Right lobe of liver (tissue), 4 donors: ENCODE measurements around the gene RDH11.
"Not testable (repeated sequence)": the region's sequence is repeated elsewhere in the genome, so short reads cannot be mapped to it uniquely, and the experiment has no call there.

Experiments
- POLR2A ChIP-seq: fragments of 450-650 bp; IDR thresholded peaks from one replicate; pipeline ENCODE4 v1.6.1; 2017; ENCODE audit warnings: antibody characterized with exemption, mild to moderate bottlenecking
- TF ChIP-seq, protein P1 (sequence below), 4 donors: fragments of 200-600 bp in 3 of 4; fragments of 450-650 bp in 1 of 4; IDR thresholded peaks; one replicate each; pipeline versions ENCODE4 v1.5.1 to v1.8.0; 2016 to 2022; ENCODE audit warnings: antibody characterized with exemption in 4 of 4, mild to moderate bottlenecking in 2 of 4
- donor health status: DM: no; HTN: no; CAD: no.
- donor health status: DM: no; HTN: no; CAD: no.
- donor health status: DM: no; HTN: yes; CAD: no.

DNA sequence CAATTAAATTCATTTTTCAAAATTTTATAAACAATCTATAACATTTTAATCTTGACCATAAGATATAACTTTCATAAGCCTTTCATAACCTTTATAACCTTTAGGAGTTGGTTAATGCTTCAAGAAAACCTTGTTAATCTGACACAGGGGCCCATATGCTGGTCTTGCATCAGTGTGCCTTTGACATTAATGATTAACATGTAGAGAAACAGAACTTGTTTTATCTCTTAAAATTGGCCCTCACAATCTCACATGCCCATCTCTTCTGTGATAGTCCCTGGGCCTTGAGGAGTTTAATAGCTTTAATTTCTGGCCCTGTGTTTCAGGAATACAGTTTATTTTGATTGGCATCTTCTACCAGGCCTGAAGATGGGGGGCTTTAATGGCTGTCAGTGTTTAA, 13.8 kb upstream of the RDH11 start:
- TF ChIP-seq, protein P1, sequence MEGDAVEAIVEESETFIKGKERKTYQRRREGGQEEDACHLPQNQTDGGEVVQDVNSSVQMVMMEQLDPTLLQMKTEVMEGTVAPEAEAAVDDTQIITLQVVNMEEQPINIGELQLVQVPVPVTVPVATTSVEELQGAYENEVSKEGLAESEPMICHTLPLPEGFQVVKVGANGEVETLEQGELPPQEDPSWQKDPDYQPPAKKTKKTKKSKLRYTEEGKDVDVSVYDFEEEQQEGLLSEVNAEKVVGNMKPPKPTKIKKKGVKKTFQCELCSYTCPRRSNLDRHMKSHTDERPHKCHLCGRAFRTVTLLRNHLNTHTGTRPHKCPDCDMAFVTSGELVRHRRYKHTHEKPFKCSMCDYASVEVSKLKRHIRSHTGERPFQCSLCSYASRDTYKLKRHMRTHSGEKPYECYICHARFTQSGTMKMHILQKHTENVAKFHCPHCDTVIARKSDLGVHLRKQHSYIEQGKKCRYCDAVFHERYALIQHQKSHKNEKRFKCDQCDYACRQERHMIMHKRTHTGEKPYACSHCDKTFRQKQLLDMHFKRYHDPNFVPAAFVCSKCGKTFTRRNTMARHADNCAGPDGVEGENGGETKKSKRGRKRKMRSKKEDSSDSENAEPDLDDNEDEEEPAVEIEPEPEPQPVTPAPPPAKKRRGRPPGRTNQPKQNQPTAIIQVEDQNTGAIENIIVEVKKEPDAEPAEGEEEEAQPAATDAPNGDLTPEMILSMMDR (IDR thresholded peaks at IDR 0.05): not testable (repeated sequence)
- not testable (repeated sequence) for TF ChIP-seq POLR2A
